ENCODE data around the gene CCR4. TPM values are rescaled to one million over a fixed set of nuclear protein-coding genes. Genes with fewer than 3 reads are reported as not detected.
"Not testable (repeated sequence)": the region's sequence is repeated elsewhere in the genome, so short reads cannot be mapped to it uniquely, and the experiment has no call there.

The CCR4 gene
- 10 to 100 TPM; 37.4 to 85.4 (median 74.8) TPM for total RNA-seq
- total RNA-seq (2013): 64.9 TPM
- 112 to 662 (median 200) reads per million in 29 experiments for total RNA-seq

DNA sequence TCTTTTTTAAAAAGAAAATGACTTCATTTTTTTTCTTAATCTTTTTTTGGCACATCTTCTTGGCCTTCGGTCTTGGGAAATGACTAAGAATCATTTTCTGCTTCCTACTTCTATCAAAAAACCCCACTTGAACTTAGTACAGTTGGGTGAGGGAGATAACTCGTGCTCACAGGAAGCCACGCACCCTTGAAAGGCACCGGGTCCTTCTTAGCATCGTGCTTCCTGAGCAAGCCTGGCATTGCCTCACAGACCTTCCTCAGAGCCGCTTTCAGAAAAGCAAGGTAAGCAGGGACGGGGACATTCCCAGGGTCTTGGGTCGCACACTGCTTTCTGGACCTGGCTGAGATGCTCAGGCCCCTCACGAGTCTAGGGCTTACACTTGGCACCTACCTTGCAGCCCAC is at the start of gene CCR4:
TSS of gene CCR4 (plus strand) at position 235 of the 402 bp plus-strand sequence. CDS start 1,779 bp downstream, outside the sequence.
- peaks cover 38 to 64% (median 53%) of the 10 kb centered on the region in 3 donors for H3K4me1 Mint-ChIP-seq
- peaks cover 17% of the 10 kb centered on the region for H3K36me3 Mint-ChIP-seq
- H3K4me3 Mint-ChIP-seq: peak within 1 kb of the TSS; percentile 73 to 88 (median 78)
- H3K36me3 ChIP-seq (ENCODE audit: control insufficient read depth in 2 of 2, extremely low read depth in 1 of 2, insufficient read depth in 1 of 2, low read length in 1 of 2): no peaks in the 10 kb centered on the region
- peak within 1 kb of the TSS; percentile 44 to 53 for H3K4me3 ChIP-seq (ENCODE audit: control insufficient read depth in 1 of 2, extremely low read depth in 1 of 2, low read length in 1 of 2)
- H3K27me3 ChIP-seq (replicated peaks in 1 of 2; ENCODE audit: control insufficient read depth in 2 of 2, extremely low read depth in 1 of 2, insufficient read depth in 2 of 2, low read length in 1 of 2): no peaks in the 10 kb centered on the region
- CTCF ChIA-PET: interaction anchor here (0.7 to 3.3 kb wide), 2 partner anchors 80 to 123 kb away, joined by 3 to 50 read pairs; no protein-coding TSS in a partner anchor
- H3K27me3 Mint-ChIP-seq: no peaks in the 10 kb centered on the region
- DNase-seq: peak in 34 of 35 experiments; percentile 28 to 74 (median 47)
- H3K9me3 Mint-ChIP-seq: no peaks in the 10 kb centered on the region
- peaks cover 14 to 34% of the 10 kb centered on the region in 2 experiments for H3K4me1 ChIP-seq (ENCODE audit: control insufficient read depth in 1 of 2, extremely low read depth in 1 of 2, insufficient read depth in 2 of 2, low read length in 2 of 2)
- peak within 1 kb of the TSS; percentile 83 to 90 for H3K27ac Mint-ChIP-seq
- WGBS (ENCODE audit: insufficient coverage): 4% methylated on average over 6 of the region's 9 CpGs
- H3K27ac ChIP-seq (ENCODE audit: low read length): peak within 1 kb of the TSS; percentile 70
- ATAC-seq (replicated peaks in 1 of 4): peak; percentile 75 to 83 (median 82)
- POLR2A ChIA-PET: interaction anchor here (0.7 to 0.8 kb wide), 3 partner anchors 12 to 107 kb away, joined by 3 to 4 read pairs (median 3); no protein-coding TSS in a partner anchor
- H3K9me3 ChIP-seq: no peaks in the 10 kb centered on the region

GRCh38 chr3:32902887-32903371 is 48.5 kb upstream of the CCR4 start:
- peak overlapping the region; percentile 12 to 23 for H3K4me3 ChIP-seq (ENCODE audit: control insufficient read depth in 1 of 2, extremely low read depth in 1 of 2, low read length in 1 of 2)
- 55% methylated on average over 30 of the region's 31 CpGs for WGBS (ENCODE audit: insufficient coverage)
- H3K9me3 Mint-ChIP-seq; H3K9me3 ChIP-seq; H3K36me3 Mint-ChIP-seq; H3K36me3 ChIP-seq (ENCODE audit: control insufficient read depth in 2 of 2, extremely low read depth in 1 of 2, insufficient read depth in 1 of 2, low read length in 1 of 2); POLR2A ChIA-PET; H3K27ac ChIP-seq (ENCODE audit: low read length); H3K4me1 ChIP-seq (ENCODE audit: control insufficient read depth in 1 of 2, extremely low read depth in 1 of 2, insufficient read depth in 2 of 2, low read length in 2 of 2); H3K27me3 ChIP-seq (replicated peaks in 1 of 2; ENCODE audit: control insufficient read depth in 2 of 2, extremely low read depth in 1 of 2, insufficient read depth in 2 of 2, low read length in 1 of 2); H3K27ac Mint-ChIP-seq; H3K4me1 Mint-ChIP-seq: not testable (repeated sequence)
- DNase-seq: peak in 28 of 35 experiments; percentile 2 to 38 (median 18)
- H3K27me3 Mint-ChIP-seq: peaks cover 6 to 14% of the 10 kb centered on the region in 2 donors
- CTCF ChIA-PET: interaction anchor here in 1 of 2 donors (0.6 kb wide), 1 partner anchor 212 kb away, joined by 3 read pairs; no protein-coding TSS in a partner anchor
- peak; percentile 60 to 72 (median 68) for ATAC-seq (replicated peaks in 1 of 4)
- H3K4me3 Mint-ChIP-seq: peak overlapping the region; percentile 62 to 78 (median 75)

GRCh38 chr3:32903953-32904352 is 47.5 kb upstream of the CCR4 start:
- Mint-ChIP-seq H3K4me1 (peaks cover 2 to 7% (median 5%) of the 10 kb centered on the region in 3 donors), H3K4me3 (peak overlapping the region in 1 of 3 donors; percentile 78), H3K9me3 (no peaks in the 10 kb centered on the region), H3K36me3 (no peaks in the 10 kb centered on the region), H3K27me3 (peaks cover 6 to 14% of the 10 kb centered on the region in 2 donors), H3K27ac (no peak overlapping the region)
- DNase-seq (no peak), ATAC-seq (replicated peaks in 1 of 4) (no peak)
- ChIA-PET POLR2A (no interaction called here), CTCF (interaction anchor here (0.5 to 0.8 kb wide), 3 partner anchors 10 to 213 kb away, joined by 3 read pairs; no protein-coding TSS in a partner anchor)
- H3K9me3 ChIP-seq: no peaks in the 10 kb centered on the region
- no peak overlapping the region for H3K27ac ChIP-seq (ENCODE audit: low read length)
- H3K27me3 ChIP-seq (replicated peaks in 1 of 2; ENCODE audit: control insufficient read depth in 2 of 2, extremely low read depth in 1 of 2, insufficient read depth in 2 of 2, low read length in 1 of 2): peaks cover 0 to 6% of the 10 kb centered on the region in 2 experiments
- no peaks in the 10 kb centered on the region for H3K4me1 ChIP-seq (ENCODE audit: control insufficient read depth in 1 of 2, extremely low read depth in 1 of 2, insufficient read depth in 2 of 2, low read length in 2 of 2)
- 82% methylated on average over 7 of the region's 10 CpGs for WGBS (ENCODE audit: insufficient coverage)
- no peak overlapping the region for H3K4me3 ChIP-seq (ENCODE audit: control insufficient read depth in 1 of 2, extremely low read depth in 1 of 2, low read length in 1 of 2)
- H3K36me3 ChIP-seq (ENCODE audit: control insufficient read depth in 2 of 2, extremely low read depth in 1 of 2, insufficient read depth in 1 of 2, low read length in 1 of 2): no peaks in the 10 kb centered on the region

DNA sequence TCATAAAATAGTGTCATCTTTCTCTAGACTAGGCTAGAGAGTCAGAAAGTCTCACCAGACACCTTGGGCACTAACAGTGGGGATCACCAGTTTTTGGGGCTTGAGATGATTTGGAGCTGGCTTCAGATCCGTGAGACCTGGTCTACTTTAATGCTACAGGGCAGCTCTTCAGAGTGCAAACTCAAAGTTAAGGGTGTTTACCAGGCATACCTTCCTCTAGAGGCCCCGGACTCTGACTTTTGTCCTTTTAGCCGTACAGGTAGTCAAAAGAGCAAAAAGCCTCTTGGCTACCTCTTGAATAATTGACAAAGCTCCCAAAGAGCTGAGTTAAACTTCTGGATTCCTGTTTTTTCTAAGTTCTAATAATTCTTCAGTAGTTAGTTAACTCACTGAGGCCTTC is 41.4 kb upstream of the CCR4 start:
- 88% methylated on average over 2 of the region's 3 CpGs for WGBS (ENCODE audit: insufficient coverage)
- H3K9me3 Mint-ChIP-seq: no peaks in the 10 kb centered on the region
- no peak overlapping the region for H3K4me3 ChIP-seq (ENCODE audit: control insufficient read depth in 1 of 2, extremely low read depth in 1 of 2, low read length in 1 of 2)
- H3K27me3 Mint-ChIP-seq: no peaks in the 10 kb centered on the region
- ChIA-PET CTCF (interaction anchor here in 1 of 2 donors (0.6 kb wide), 2 partner anchors 54 to 79 kb away, joined by 3 to 10 read pairs; no protein-coding TSS in a partner anchor), POLR2A (no interaction called here)
- H3K36me3 Mint-ChIP-seq: no peaks in the 10 kb centered on the region
- no peak overlapping the region for H3K27ac Mint-ChIP-seq
- H3K4me1 Mint-ChIP-seq: peaks cover 0 to 9% (median 8%) of the 10 kb centered on the region in 3 donors
- ATAC-seq (replicated peaks in 1 of 4): no peak
- H3K27ac ChIP-seq (ENCODE audit: low read length): no peak overlapping the region
- H3K36me3 ChIP-seq (ENCODE audit: control insufficient read depth in 2 of 2, extremely low read depth in 1 of 2, insufficient read depth in 1 of 2, low read length in 1 of 2): no peaks in the 10 kb centered on the region
- H3K9me3 ChIP-seq: no peaks in the 10 kb centered on the region
- H3K4me3 Mint-ChIP-seq: no peak overlapping the region
- H3K27me3 ChIP-seq (replicated peaks in 1 of 2; ENCODE audit: control insufficient read depth in 2 of 2, extremely low read depth in 1 of 2, insufficient read depth in 2 of 2, low read length in 1 of 2): peaks cover 0 to 2% of the 10 kb centered on the region in 2 experiments
- no peaks in the 10 kb centered on the region for H3K4me1 ChIP-seq (ENCODE audit: control insufficient read depth in 1 of 2, extremely low read depth in 1 of 2, insufficient read depth in 2 of 2, low read length in 2 of 2)
- DNase-seq: no peak

DNA sequence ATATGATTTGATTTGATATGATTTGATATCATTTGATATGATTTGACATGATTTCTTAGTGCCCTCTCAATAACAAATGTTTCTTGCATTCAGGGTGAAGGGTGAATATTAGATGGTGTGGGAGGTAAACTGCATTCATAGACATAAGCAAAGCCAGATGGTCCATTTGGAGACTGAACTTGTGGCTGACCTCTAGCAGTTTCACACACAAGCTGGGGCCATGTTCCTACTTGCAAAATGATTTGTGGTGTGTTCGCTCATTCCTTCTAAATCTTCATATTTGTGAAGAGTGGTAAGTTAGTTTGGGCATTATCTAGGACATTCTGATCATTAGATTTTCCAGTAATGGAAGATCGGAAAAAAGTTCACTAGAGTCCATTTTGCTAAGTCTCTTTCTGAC is 40.5 kb upstream of the CCR4 start:
- H3K4me1 ChIP-seq (ENCODE audit: control insufficient read depth in 1 of 2, extremely low read depth in 1 of 2, insufficient read depth in 2 of 2, low read length in 2 of 2): no peaks in the 10 kb centered on the region
- no peak overlapping the region for H3K4me3 Mint-ChIP-seq

DNA sequence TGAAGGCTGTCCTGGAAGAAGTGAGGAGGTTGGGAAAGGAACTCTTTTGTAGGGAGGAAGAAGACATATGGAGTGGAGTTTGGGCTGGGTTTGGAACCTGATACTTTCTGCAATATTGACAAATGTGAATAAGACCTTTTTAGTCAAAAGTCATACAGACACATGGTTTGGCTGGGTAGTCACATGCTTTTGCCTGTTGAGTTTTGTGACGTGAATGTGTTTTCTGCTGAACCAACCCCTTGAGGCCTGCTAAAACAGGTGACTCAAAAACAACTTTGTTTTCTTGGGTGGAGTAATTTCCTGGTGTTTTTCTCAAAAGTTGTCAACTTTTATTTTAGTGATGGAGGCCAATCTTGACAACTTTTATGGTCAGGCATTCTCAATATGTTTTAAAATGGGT is 39.4 kb upstream of the CCR4 start:
- H3K4me3 ChIP-seq (ENCODE audit: control insufficient read depth in 1 of 2, extremely low read depth in 1 of 2, low read length in 1 of 2): no peak overlapping the region
- Mint-ChIP-seq H3K4me1 (peaks cover 0 to 9% (median 8%) of the 10 kb centered on the region in 3 donors), H3K27ac (peak overlapping the region; percentile 46 to 66), H3K4me3 (no peak overlapping the region), H3K36me3 (peaks cover 4% of the 10 kb centered on the region), H3K9me3 (peaks cover 0 to 5% (median 5%) of the 10 kb centered on the region in 3 donors), H3K27me3 (no peaks in the 10 kb centered on the region)
- H3K9me3 ChIP-seq: no peaks in the 10 kb centered on the region
- peak in 1 of 35 experiments; percentile 13 for DNase-seq
- H3K4me1 ChIP-seq (ENCODE audit: control insufficient read depth in 1 of 2, extremely low read depth in 1 of 2, insufficient read depth in 2 of 2, low read length in 2 of 2): no peaks in the 10 kb centered on the region
- WGBS (ENCODE audit: insufficient coverage): no CpG with 5 or more reads among the region's 1 CpG
- peak overlapping the region; percentile 16 for H3K27ac ChIP-seq (ENCODE audit: low read length)
- ChIA-PET POLR2A (no interaction called here), CTCF (no interaction called here)
- ATAC-seq (replicated peaks in 1 of 4): peak in 2 of 4 experiments; percentile 38 to 39
- no peaks in the 10 kb centered on the region for H3K27me3 ChIP-seq (replicated peaks in 1 of 2; ENCODE audit: control insufficient read depth in 2 of 2, extremely low read depth in 1 of 2, insufficient read depth in 2 of 2, low read length in 1 of 2)
- H3K36me3 ChIP-seq (ENCODE audit: control insufficient read depth in 2 of 2, extremely low read depth in 1 of 2, insufficient read depth in 1 of 2, low read length in 1 of 2): no peaks in the 10 kb centered on the region

More for the DNA sequence above, 40.5 kb upstream of the CCR4 start:
- no CpG with 5 or more reads among the region's 2 CpGs for WGBS (ENCODE audit: insufficient coverage)
- peaks cover 0 to 9% (median 8%) of the 10 kb centered on the region in 3 donors for H3K4me1 Mint-ChIP-seq
- no peaks in the 10 kb centered on the region for H3K36me3 Mint-ChIP-seq
- ChIA-PET POLR2A (no interaction called here), CTCF (no interaction called here)
- no peaks in the 10 kb centered on the region for H3K27me3 Mint-ChIP-seq
- no peak overlapping the region for H3K4me3 ChIP-seq (ENCODE audit: control insufficient read depth in 1 of 2, extremely low read depth in 1 of 2, low read length in 1 of 2)
- DNase-seq: no peak
- H3K27ac Mint-ChIP-seq: no peak overlapping the region
- no peaks in the 10 kb centered on the region for H3K9me3 ChIP-seq
- no peaks in the 10 kb centered on the region for H3K36me3 ChIP-seq (ENCODE audit: control insufficient read depth in 2 of 2, extremely low read depth in 1 of 2, insufficient read depth in 1 of 2, low read length in 1 of 2)
- no peak for ATAC-seq (replicated peaks in 1 of 4)
- peaks cover 0 to 2% of the 10 kb centered on the region in 2 experiments for H3K27me3 ChIP-seq (replicated peaks in 1 of 2; ENCODE audit: control insufficient read depth in 2 of 2, extremely low read depth in 1 of 2, insufficient read depth in 2 of 2, low read length in 1 of 2)
- H3K9me3 Mint-ChIP-seq: no peaks in the 10 kb centered on the region
- no peak overlapping the region for H3K27ac ChIP-seq (ENCODE audit: low read length)

All from T-cell (primary cell).